ENCODE results near the gene TRIM24. TPM values are rescaled to one million over a fixed set of nuclear protein-coding genes. Genes with fewer than 3 reads are reported as not detected.

Gene TRIM24
- total and polyA plus RNA-seq, 2 of the 13 experiments (the other 11 are each of a cell fraction or from before 2014, with no cell fraction given), result 100 to 106 TPM

- TF ChIP-seq ZNF687 (CRISPR knock-in tag; IDR thresholded peaks at IDR 0.05), result peak; percentile 34; the same call in 1 of the 2 replicates
- TF ChIP-seq NFKBIZ (CRISPR knock-in tag; IDR thresholded peaks at IDR 0.05), result 0 out of 2 replicates have a peak, but pooled peaks have one; percentile 23
- TF ChIP-seq SAP130 (CRISPR knock-in tag; IDR thresholded peaks at IDR 0.05; ENCODE audit: low read depth), result peak; percentile 62
- peak; percentile 26; the same call in 1 of the 2 replicates for TF ChIP-seq SOX5 (CRISPR knock-in tag; IDR thresholded peaks at IDR 0.05; ENCODE audit: borderline replicate concordance)
- peak; percentile 55 for TF ChIP-seq POLR2G (IDR thresholded peaks at IDR 0.05; ENCODE audit: low read depth, low read length)
- peak; percentile 88 for TF ChIP-seq ZNF644 (CRISPR knock-in tag; IDR thresholded peaks at IDR 0.05; ENCODE audit: low read depth)
- peak; percentile 53 for TF ChIP-seq HOXA3 (CRISPR knock-in tag; IDR thresholded peaks at IDR 0.05)
- TF ChIP-seq RXRB (CRISPR knock-in tag; IDR thresholded peaks at IDR 0.05; ENCODE audit: borderline replicate concordance), result peak; percentile 75
- 0 out of 2 replicates have a peak, but pooled peaks have one; percentile 31 for TF ChIP-seq PHF21A (CRISPR knock-in tag; IDR thresholded peaks at IDR 0.05)
- TF ChIP-seq POGZ (CRISPR knock-in tag; IDR thresholded peaks at IDR 0.05), result peak; percentile 75
- TF ChIP-seq HNF1A (IDR thresholded peaks at IDR 0.05; ENCODE audit: low read depth), result peak; percentile 84
- TF ChIP-seq HNF1A (CRISPR knock-in tag; IDR thresholded peaks at IDR 0.05; ENCODE audit: borderline replicate concordance), result peak; percentile 94
- TF ChIP-seq HDAC1 (CRISPR knock-in tag; IDR thresholded peaks at IDR 0.05), result peak; percentile 54
- TF ChIP-seq ZNF501 (CRISPR knock-in tag; IDR thresholded peaks at IDR 0.05), result 0 out of 2 replicates have a peak, but pooled peaks have one; percentile 39
- TF ChIP-seq ARID4A (CRISPR knock-in tag; IDR thresholded peaks at IDR 0.05; ENCODE audit: borderline replicate concordance), result 0 out of 2 replicates have a peak, but pooled peaks have one; percentile 47
- TF ChIP-seq YY1 (IDR thresholded peaks at IDR 0.05; ENCODE audit: insufficient read depth, insufficient replicate concordance, low read depth, low read length), result peak; percentile 47
- peak; percentile 61 for TF ChIP-seq BHLHE40 (IDR thresholded peaks at IDR 0.05; ENCODE audit: low read length)
These were observed 6.2 kb downstream of the TRIM24 start (continued) for GRCh38 chr7:138466069-138466756.
